Thyroid gland (tissue), 4 donors: ENCODE results near the gene RRP1B. TPM values are rescaled to one million over a fixed set of nuclear protein-coding genes. Genes with fewer than 3 reads are reported as not detected.
"Not testable (repeated sequence)": the region's sequence is repeated elsewhere in the genome, so short reads cannot be mapped to it uniquely, and the experiment has no call there.

ENCODE experiments used
- DNase-seq, 2 donors: peaks; one replicate each; pipeline ENCODE4 v3.0.0-alpha.2; 2019
- H3K27ac ChIP-seq, 3 donors: fragments of 200-600 bp; sonication (generic); 1 replicate in 2 of 3; 2 replicates in 1 of 3; pipeline ENCODE4 v1.5.1; 2016 to 2019; ENCODE audit warnings: mild to moderate bottlenecking in 1 of 3, moderate library complexity in 1 of 3
- H3K27me3 ChIP-seq: fragments of 200-600 bp; sonication (generic); one replicate; pipeline ENCODE4 v1.5.1; 2019
- H3K36me3 ChIP-seq, 2 donors: fragments of 200-600 bp; sonication (generic); one replicate each; pipeline ENCODE4 v1.5.1; 2016 to 2019
- H3K4me1 ChIP-seq, 2 donors: fragments of 200-600 bp; sonication (generic); one replicate each; pipeline ENCODE4 v1.5.1; 2017 to 2019
- H3K4me3 ChIP-seq, 3 donors: fragments of 200-600 bp; sonication (generic); replicated peaks in 1 of 3; 1 replicate in 2 of 3; 2 replicates in 1 of 3; pipeline ENCODE4 v1.5.1; 2016; ENCODE audit warnings: mild to moderate bottlenecking in 1 of 3
- H3K9me3 ChIP-seq: fragments of 200-600 bp; sonication (generic); one replicate; pipeline ENCODE4 v1.5.1; 2017
- POLR2A ChIP-seq, 2 donors: fragments of 450-650 bp; IDR thresholded peaks; one replicate each; pipeline ENCODE4 v1.6.1; 2017; ENCODE audit warnings: antibody characterized with exemption in 2 of 2, mild to moderate bottlenecking in 2 of 2, moderate library complexity in 1 of 2
- WGBS, 2 donors: methylation state at CpG; one replicate each; pipeline ENCODE4 v1.1.5; 2017; 5-methylcytosine and 5-hydroxymethylcytosine counted together
- intact Hi-C: fragments of 100-400 bp; cut with DNase I; formaldehyde crosslinking; loops from one replicate; pipeline ENCODE4 v1.15.1; 2023
- total RNA-seq, 4 donors: library from RNA; depleted of rRNA; stranded (reverse); fragments of >200 nt; gene quantifications; one replicate each; pipeline ENCODE4 v1.2.3, GENCODE V29; 2016
- TF ChIP-seq, protein P1 (sequence below), 6 experiments: fragments of 200-600 bp in 3 of 6; fragments of 450-650 bp in 3 of 6; sonication (generic) in 3 of 6; IDR thresholded peaks; one replicate each; pipeline ENCODE4 v1.5.1; 2016 to 2019; ENCODE audit warnings: antibody characterized with exemption in 6 of 6, mild to moderate bottlenecking in 2 of 6, inconsistent platforms in 1 of 6, moderate library complexity in 1 of 6

RRP1B gene
- total RNA-seq, 4 donors from 2014 or later, result 19.7 to 22.8 (median 20.5) TPM

- no peaks in the 10 kb centered on the region for H3K27me3 ChIP-seq
- DNase-seq, result peak; percentile 90 to 91
- H3K27ac ChIP-seq, result peak overlapping the region; percentile 90 to 95 (median 95)
- peaks cover 11 to 21% of the 10 kb centered on the region in 2 donors for H3K4me1 ChIP-seq
- no peaks in the 10 kb centered on the region for H3K9me3 ChIP-seq
- H3K36me3 ChIP-seq, result no peaks in the 10 kb centered on the region
- TF ChIP-seq, protein P1, sequence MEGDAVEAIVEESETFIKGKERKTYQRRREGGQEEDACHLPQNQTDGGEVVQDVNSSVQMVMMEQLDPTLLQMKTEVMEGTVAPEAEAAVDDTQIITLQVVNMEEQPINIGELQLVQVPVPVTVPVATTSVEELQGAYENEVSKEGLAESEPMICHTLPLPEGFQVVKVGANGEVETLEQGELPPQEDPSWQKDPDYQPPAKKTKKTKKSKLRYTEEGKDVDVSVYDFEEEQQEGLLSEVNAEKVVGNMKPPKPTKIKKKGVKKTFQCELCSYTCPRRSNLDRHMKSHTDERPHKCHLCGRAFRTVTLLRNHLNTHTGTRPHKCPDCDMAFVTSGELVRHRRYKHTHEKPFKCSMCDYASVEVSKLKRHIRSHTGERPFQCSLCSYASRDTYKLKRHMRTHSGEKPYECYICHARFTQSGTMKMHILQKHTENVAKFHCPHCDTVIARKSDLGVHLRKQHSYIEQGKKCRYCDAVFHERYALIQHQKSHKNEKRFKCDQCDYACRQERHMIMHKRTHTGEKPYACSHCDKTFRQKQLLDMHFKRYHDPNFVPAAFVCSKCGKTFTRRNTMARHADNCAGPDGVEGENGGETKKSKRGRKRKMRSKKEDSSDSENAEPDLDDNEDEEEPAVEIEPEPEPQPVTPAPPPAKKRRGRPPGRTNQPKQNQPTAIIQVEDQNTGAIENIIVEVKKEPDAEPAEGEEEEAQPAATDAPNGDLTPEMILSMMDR (IDR thresholded peaks at IDR 0.05), result peak in 2 of 6 experiments; percentile 34 to 36
- peak in 1 of 2 donors; percentile 62 for TF ChIP-seq POLR2A (IDR thresholded peaks at IDR 0.05)
- intact Hi-C loops, result no loop called here
- no peak overlapping the region for H3K4me3 ChIP-seq
- 26 to 31% methylated on average over 13 of the region's 13 CpGs for WGBS, 2 donors
Measured at GRCh38 chr21:43712268-43712942, 53.0 kb downstream of the RRP1B start.

GRCh38 chr21:43713123-43713522 lies 53.8 kb downstream of the RRP1B start:
- H3K36me3 ChIP-seq, DNase-seq, H3K9me3 ChIP-seq, H3K27me3 ChIP-seq, H3K4me3 ChIP-seq, intact Hi-C loops: not testable (repeated sequence)
- 94 to 97% methylated on average over 6 of the region's 6 CpGs for WGBS, 2 donors
- H3K4me1 ChIP-seq, result peaks cover 11 to 21% of the 10 kb centered on the region in 2 donors
- H3K27ac ChIP-seq, result peak overlapping the region; percentile 90 to 95 (median 95)

GRCh38 chr21:43716376-43717165 lies 57.2 kb downstream of the RRP1B start:
- intact Hi-C loops, result loop anchor here (5.0 kb wide), 2 partner anchors 54 to 71 kb away; partner anchors contain the start of gene RRP1
- whole genome bisulfite sequencing, 2 donors, result 79 to 88% methylated on average over 10 to 12 of the region's 12 CpGs
- no peaks in the 10 kb centered on the region for H3K27me3 ChIP-seq
- H3K9me3 ChIP-seq, result no peaks in the 10 kb centered on the region
- TF ChIP-seq POLR2A (IDR thresholded peaks at IDR 0.05), result no peak
- TF ChIP-seq, protein P1 (IDR thresholded peaks at IDR 0.05), result no peak
- no peak overlapping the region for H3K4me3 ChIP-seq
- DNase-seq, result peak in 1 of 2 donors; percentile 33
- no peaks in the 10 kb centered on the region for H3K36me3 ChIP-seq
- H3K4me1 ChIP-seq, result peaks cover 30 to 37% of the 10 kb centered on the region in 2 donors
- H3K27ac ChIP-seq, result peak overlapping the region in 1 of 3 donors; percentile 42

GRCh38 chr21:43717166-43717853 lies 58.0 kb downstream of the RRP1B start:
- no peak overlapping the region for H3K4me3 ChIP-seq
- H3K36me3 ChIP-seq, result no peaks in the 10 kb centered on the region
- H3K9me3 ChIP-seq, result no peaks in the 10 kb centered on the region
- peak overlapping the region in 1 of 3 donors; percentile 42 for H3K27ac ChIP-seq
- TF ChIP-seq POLR2A (IDR thresholded peaks at IDR 0.05), result no peak
- TF ChIP-seq, protein P1 (IDR thresholded peaks at IDR 0.05), result no peak
- WGBS, 2 donors, result 92% methylated on average over 13 of the region's 13 CpGs
- H3K4me1 ChIP-seq, result peaks cover 29 to 38% of the 10 kb centered on the region in 2 donors
- no peaks in the 10 kb centered on the region for H3K27me3 ChIP-seq
- DNase-seq, result no peak
- intact Hi-C loops, result loop anchor here (5.0 kb wide), 2 partner anchors 55 to 70 kb away; partner anchors contain the start of gene RRP1
